Activated naive CD8-positive, alpha-beta T cell treated with anti-CD3 and anti-CD28 coated beads, Interleukin-2, amount 50 U/mL, for 24 hours (primary cell): Measurements from ENCODE around the gene ZNF844.
"Not testable (repeated sequence)": the region's sequence is repeated elsewhere in the genome, so short reads cannot be mapped to it uniquely, and the experiment has no call there.

Experiments
- ATAC-seq: fragments of 150-1000 bp; cut with Tn5 transposase; one replicate; pipeline ENCODE4 v1.10.0; 2021
- DNase-seq: peaks from one replicate; pipeline ENCODE4 v3.0.0; 2021
- H3K27ac Mint-ChIP-seq: one replicate; pipeline ENCODE4 v1.8.0; 2021; ENCODE audit warnings: mild to moderate bottlenecking, mixed read lengths
- H3K27me3 Mint-ChIP-seq: one replicate; pipeline ENCODE4 v1.8.0; 2021; ENCODE audit warnings: mixed read lengths
- H3K36me3 Mint-ChIP-seq: one replicate; pipeline ENCODE4 v1.8.0; 2021; ENCODE audit warnings: low read depth, mixed read lengths
- H3K4me1 Mint-ChIP-seq: one replicate; pipeline ENCODE4 v1.8.0; 2021; ENCODE audit warnings: mixed read lengths
- H3K4me3 Mint-ChIP-seq: one replicate; pipeline ENCODE4 v1.8.0; 2021; ENCODE audit warnings: mild to moderate bottlenecking, moderate library complexity, mixed read lengths
- H3K9me3 Mint-ChIP-seq: one replicate; pipeline ENCODE4 v1.8.0; 2021; ENCODE audit warnings: mixed read lengths

The ZNF844 gene

GRCh38 chr19:12076331-12076730 lies 11.8 kb downstream of the ZNF844 start:
- not testable (repeated sequence) for ATAC-seq, H3K4me1 Mint-ChIP-seq, H3K27ac Mint-ChIP-seq, DNase-seq, H3K27me3 Mint-ChIP-seq, H3K4me3 Mint-ChIP-seq
- peaks cover 42% of the 10 kb centered on the region for H3K9me3 Mint-ChIP-seq
- peaks cover 69% of the 10 kb centered on the region for H3K36me3 Mint-ChIP-seq

- Mint-ChIP-seq H3K36me3 (peaks cover 70% of the 10 kb centered on the region), H3K27me3 (no peaks in the 10 kb centered on the region)
- ATAC-seq, result no peak
Observed at GRCh38 chr19:12077375-12077774, 12.8 kb downstream of the ZNF844 start.

DNA sequence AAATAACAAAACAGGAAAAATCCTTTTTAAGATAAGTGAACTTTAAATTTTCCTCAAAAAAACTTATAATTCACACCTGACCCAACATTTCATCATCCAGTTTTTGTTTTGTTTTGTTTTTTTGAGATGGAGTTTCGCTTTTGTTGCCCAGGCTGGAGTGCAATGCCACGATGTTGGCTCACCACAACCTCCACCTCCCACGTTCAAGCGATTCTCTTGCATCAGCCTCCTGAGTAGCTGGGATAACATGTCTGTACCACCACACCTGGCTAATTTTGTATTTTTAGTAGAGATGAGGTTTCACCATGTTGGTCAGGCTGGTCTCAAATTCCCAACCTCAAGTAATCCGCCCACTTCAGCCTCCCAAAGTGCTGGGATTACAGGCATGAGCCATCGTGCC lies 18.8 kb downstream of the ZNF844 start:
- H3K27me3 Mint-ChIP-seq, H3K4me3 Mint-ChIP-seq, DNase-seq, H3K27ac Mint-ChIP-seq, H3K4me1 Mint-ChIP-seq, ATAC-seq: not testable (repeated sequence)
- Mint-ChIP-seq H3K9me3 (peaks cover 11% of the 10 kb centered on the region), H3K36me3 (peaks cover 24% of the 10 kb centered on the region)

More at GRCh38 chr19:12077375-12077774, 12.8 kb downstream of the ZNF844 start:
- no peak for DNase-seq
- Mint-ChIP-seq H3K27ac (no peak overlapping the region), H3K4me1 (no peaks in the 10 kb centered on the region), H3K4me3 (no peak overlapping the region), H3K9me3 (peaks cover 42% of the 10 kb centered on the region)

DNA sequence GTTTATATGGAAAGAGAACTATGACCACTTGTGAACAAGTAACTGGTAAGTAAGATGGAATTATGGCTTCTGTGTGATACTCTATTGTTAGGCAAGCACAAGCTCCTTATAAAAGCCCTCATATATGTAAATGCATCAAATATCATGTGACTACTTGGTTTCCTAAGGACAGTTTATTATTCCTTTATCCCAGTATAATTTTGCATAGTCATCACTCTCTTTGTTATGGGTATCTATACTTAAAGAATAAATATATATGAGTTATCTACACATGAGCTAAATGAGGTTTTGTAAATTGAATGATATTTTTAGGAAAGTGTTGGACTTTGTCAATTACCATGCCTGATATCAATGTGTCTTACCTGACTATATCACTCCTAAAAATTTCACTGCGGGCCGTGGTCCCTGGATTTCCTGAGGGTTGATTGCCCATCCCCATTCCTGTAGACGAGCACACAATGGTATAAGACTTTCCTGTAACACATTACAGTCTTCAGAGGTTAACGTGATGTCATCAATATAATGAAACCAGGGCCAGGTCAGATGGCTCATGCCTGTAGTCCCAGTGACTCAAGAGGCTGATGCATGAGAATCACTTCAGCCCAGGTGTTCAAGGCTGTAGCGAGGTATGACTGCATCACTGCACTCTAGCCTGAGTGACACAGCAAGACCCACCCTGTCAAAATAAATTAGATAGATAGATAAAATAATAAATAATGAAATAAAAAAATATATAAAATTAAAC lies 20.7 kb downstream of the ZNF844 start:
- Mint-ChIP-seq H3K27ac (no peak overlapping the region), H3K4me1 (no peaks in the 10 kb centered on the region), H3K36me3 (peaks cover 15% of the 10 kb centered on the region), H3K9me3 (peaks cover 10% of the 10 kb centered on the region), H3K4me3 (no peak overlapping the region), H3K27me3 (no peaks in the 10 kb centered on the region)
- ATAC-seq (no peak), DNase-seq (no peak)

DNA sequence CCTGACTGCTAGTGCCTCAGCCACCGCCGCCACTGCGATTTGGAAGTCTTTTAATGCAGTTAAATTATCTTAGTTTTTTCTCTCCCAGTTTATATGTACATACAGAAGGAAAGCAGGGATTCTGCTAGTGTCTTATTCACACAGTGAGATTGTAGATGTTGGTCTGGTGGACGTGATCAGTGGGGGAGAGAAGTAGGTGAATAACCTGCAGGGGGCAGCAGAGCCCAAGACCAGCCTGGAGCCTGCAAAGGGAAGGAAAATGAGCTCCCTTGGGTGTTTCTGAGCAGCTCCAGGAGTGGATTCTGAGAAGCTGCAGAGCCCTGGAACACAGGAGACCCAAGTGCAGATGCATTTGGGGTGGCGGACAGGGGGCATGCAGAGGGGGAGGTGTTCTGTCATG lies 26.3 kb downstream of the ZNF844 start:
- H3K4me3 Mint-ChIP-seq, result no peak overlapping the region

DNA sequence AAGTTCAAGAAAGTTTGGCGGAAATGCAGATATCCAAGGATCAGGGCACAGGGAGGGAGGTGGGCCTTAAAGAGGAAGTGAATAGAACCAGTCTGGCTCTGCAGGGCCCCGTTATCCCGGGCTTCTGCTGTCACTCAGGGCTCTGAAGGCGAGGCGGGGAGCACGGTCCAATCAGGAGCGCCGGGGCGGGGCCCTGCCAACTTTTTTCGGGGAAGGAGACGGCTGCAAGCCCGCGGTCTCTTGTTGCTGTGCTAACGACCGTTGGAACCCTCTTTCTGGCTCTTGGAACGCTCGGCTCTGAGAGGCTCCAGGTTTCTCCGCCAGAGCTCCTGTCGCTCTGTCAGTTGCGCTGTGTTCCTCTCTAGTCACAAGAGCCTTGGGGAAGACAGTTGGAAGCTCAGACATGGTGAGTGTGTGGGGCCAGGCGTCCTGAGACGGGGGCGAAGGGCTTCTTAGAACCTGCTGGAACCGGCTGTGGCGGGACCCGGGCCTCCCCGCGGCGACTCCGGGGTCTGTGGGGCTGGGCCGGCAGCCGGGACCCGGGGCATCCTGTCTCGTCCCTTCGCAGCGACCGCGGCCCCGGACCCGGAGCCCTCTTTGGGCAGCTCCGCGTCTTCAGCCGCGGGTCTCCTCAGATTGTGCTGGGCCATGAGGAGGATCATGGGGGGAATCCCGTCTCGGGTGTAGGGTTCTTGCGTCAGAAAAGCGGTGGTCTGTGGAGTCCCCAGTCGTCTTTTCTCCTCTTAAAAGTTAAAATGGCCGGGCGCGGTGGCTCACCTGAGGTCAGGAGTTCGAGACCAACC lies 27.7 kb downstream of the ZNF844 start:
- Mint-ChIP-seq H3K36me3 (peaks cover 25% of the 10 kb centered on the region), H3K27me3 (peaks cover 6% of the 10 kb centered on the region), H3K4me3 (peak overlapping the region; percentile 83), H3K4me1 (peaks cover 25% of the 10 kb centered on the region), H3K27ac (peak overlapping the region; percentile 72), H3K9me3 (peaks cover 4% of the 10 kb centered on the region)
- ATAC-seq (peak; percentile 96), DNase-seq (peak; percentile 85)

More for the DNA sequence above, 26.3 kb downstream of the ZNF844 start:
- peaks cover 20% of the 10 kb centered on the region for H3K36me3 Mint-ChIP-seq
- ATAC-seq (peak; percentile 26), DNase-seq (peak; percentile 82)
- H3K4me1 Mint-ChIP-seq, result peaks cover 25% of the 10 kb centered on the region
- H3K9me3 Mint-ChIP-seq, result peaks cover 4% of the 10 kb centered on the region
- no peak overlapping the region for H3K27ac Mint-ChIP-seq
- peaks cover 6% of the 10 kb centered on the region for H3K27me3 Mint-ChIP-seq

GRCh38 chr19:12092956-12093355 lies 28.4 kb downstream of the ZNF844 start:
- peaks cover 6% of the 10 kb centered on the region for H3K27me3 Mint-ChIP-seq
- H3K4me3 Mint-ChIP-seq, result peak overlapping the region; percentile 83
- DNase-seq, result no peak
- ATAC-seq, result no peak
- peaks cover 25% of the 10 kb centered on the region for H3K4me1 Mint-ChIP-seq
- peaks cover 4% of the 10 kb centered on the region for H3K9me3 Mint-ChIP-seq
- H3K36me3 Mint-ChIP-seq, result peaks cover 28% of the 10 kb centered on the region
- no peak overlapping the region for H3K27ac Mint-ChIP-seq

GRCh38 chr19:12093777-12094176 lies 29.2 kb downstream of the ZNF844 start:
- Mint-ChIP-seq H3K36me3 (peaks cover 34% of the 10 kb centered on the region), H3K4me3 (peak overlapping the region; percentile 83), H3K4me1 (peaks cover 25% of the 10 kb centered on the region), H3K27ac (no peak overlapping the region), H3K27me3 (peaks cover 6% of the 10 kb centered on the region), H3K9me3 (peaks cover 4% of the 10 kb centered on the region)
- no peak for DNase-seq
- ATAC-seq, result no peak

DNA sequence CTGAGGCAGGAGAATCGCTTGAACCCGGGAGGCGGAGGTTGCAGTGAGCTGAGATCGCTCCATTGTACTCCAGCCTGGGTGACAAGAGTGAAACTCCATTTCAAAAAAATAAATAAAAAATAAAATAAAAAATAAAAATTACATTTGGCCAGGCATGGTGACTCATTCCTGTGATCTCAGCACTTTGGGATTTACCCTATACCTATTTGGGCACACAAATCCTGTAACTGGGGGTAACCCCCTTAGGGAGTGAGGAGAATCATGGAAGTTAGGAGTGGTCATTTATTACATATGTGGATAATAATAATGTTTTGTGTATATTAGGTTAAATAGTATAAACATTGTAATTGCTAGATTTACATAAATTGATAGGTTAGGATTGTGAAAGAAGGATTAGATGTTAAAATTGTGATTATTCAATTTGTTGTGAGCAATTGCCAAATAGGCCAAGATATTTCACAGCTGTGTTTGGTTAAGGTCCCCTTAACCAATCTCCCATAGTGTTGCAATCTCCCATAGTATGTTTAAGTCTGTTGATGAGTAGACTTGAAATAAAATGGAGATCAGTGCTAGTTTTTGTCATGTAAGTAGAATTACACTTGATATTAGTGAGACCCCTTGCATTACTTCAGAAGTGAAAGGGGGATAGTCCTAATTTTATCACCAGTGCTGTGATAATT lies 30.7 kb downstream of the ZNF844 start:
- H3K27me3 Mint-ChIP-seq, result peaks cover 6% of the 10 kb centered on the region
- peaks cover 43% of the 10 kb centered on the region for H3K36me3 Mint-ChIP-seq
- peaks cover 4% of the 10 kb centered on the region for H3K9me3 Mint-ChIP-seq
- no peak overlapping the region for H3K27ac Mint-ChIP-seq
- peaks cover 25% of the 10 kb centered on the region for H3K4me1 Mint-ChIP-seq
- DNase-seq (no peak), ATAC-seq (no peak)
- H3K4me3 Mint-ChIP-seq, result no peak overlapping the region

GRCh38 chr19:12098040-12098439 lies 33.5 kb downstream of the ZNF844 start:
- no peak for ATAC-seq
- Mint-ChIP-seq H3K36me3 (peaks cover 48% of the 10 kb centered on the region), H3K9me3 (peaks cover 9% of the 10 kb centered on the region), H3K27ac (no peak overlapping the region), H3K4me3 (no peak overlapping the region), H3K4me1 (peaks cover 14% of the 10 kb centered on the region), H3K27me3 (peaks cover 6% of the 10 kb centered on the region)
- no peak for DNase-seq

DNA sequence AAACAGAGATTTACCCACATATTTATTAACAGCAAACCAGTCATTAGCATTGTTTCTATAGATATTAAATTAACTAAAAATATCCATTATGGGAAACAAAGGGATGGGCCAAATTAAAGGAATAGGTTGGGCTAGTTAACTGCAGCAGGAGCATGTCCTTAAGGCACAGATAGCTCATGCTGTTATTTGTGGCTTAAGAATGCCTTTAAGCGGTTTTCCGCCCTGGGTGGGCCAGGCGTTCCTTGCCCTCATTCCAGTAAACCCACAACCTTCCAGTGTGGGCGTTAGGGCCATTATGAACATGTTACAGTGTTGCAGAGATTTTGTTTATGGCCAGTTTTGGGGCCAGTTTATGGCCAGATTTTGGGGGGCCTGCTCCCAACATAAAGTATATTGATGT lies 39.4 kb downstream of the ZNF844 start:
- H3K4me1 Mint-ChIP-seq, ATAC-seq, H3K27me3 Mint-ChIP-seq, DNase-seq, H3K9me3 Mint-ChIP-seq, H3K4me3 Mint-ChIP-seq, H3K27ac Mint-ChIP-seq: not testable (repeated sequence)
- peaks cover 30% of the 10 kb centered on the region for H3K36me3 Mint-ChIP-seq

- ATAC-seq (no peak), DNase-seq (no peak)
- peaks cover 31% of the 10 kb centered on the region for H3K9me3 Mint-ChIP-seq
- H3K4me1 Mint-ChIP-seq, result peaks cover 21% of the 10 kb centered on the region
- H3K4me3 Mint-ChIP-seq, result no peak overlapping the region
- peaks cover 55% of the 10 kb centered on the region for H3K36me3 Mint-ChIP-seq
- no peaks in the 10 kb centered on the region for H3K27me3 Mint-ChIP-seq
- H3K27ac Mint-ChIP-seq, result no peak overlapping the region
Observed at GRCh38 chr19:12111176-12111575, 46.6 kb downstream of the ZNF844 start.

DNA sequence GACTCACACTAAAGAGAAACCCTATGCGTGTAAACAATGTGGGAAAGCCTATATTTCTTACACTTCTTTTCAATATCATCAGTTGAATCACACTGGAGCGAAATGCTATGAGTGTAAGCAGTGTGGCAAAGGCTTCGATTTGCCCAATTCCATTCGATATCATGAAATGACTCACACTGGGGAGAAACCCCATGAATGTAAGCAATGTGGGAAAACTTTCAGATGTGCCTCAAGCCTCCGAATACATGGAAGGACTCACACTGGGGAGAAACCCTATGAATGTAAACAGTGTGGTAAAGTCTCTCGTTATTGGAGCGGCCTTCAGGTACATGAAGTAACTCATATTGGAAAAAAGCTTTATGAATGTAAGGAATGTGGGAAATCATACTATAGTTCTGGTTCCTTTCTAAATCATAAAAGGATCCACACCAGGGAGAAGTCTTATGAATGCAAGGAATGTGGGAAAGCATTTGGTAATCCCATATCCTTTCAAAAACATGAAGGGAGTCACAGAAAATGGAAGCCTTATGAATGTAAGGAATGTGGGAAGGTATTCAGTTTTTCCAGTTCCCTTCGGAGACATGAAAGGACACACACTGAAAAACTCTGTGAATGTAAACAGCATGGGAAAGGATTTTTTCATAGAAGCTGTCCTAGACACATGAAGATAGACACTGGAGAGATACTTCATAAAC lies 47.6 kb downstream of the ZNF844 start:
- DNase-seq (no peak), ATAC-seq (no peak)
- Mint-ChIP-seq H3K9me3 (peaks cover 31% of the 10 kb centered on the region), H3K4me3 (no peak overlapping the region), H3K36me3 (peaks cover 55% of the 10 kb centered on the region), H3K4me1 (peaks cover 21% of the 10 kb centered on the region), H3K27me3 (no peaks in the 10 kb centered on the region), H3K27ac (peak overlapping the region; percentile 49)

DNA sequence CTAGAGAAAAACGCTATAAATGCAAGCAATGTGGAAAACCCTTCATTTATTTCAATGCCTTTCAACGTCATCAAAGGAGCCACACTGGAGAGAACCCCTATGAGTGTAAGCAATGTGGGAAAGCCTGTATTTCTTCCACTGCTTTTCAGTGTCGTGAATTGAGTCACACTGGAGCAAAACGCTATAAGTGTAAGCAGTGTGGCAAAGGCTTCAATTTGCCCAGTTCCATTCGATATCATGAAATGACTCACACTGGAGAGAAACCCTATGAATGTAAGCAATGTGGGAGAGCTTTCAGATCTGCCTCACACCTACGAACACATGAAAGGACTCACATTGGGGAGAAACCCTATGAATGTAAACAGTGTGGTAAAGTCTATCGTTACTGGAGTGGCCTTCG lies 48.2 kb downstream of the ZNF844 start:
- Mint-ChIP-seq H3K9me3 (peaks cover 31% of the 10 kb centered on the region), H3K4me3 (no peak overlapping the region), H3K4me1 (peaks cover 21% of the 10 kb centered on the region), H3K36me3 (peaks cover 54% of the 10 kb centered on the region), H3K27me3 (no peaks in the 10 kb centered on the region), H3K27ac (peak overlapping the region; percentile 49)
- ATAC-seq, result peak; percentile 91
- peak; percentile 3 for DNase-seq
